ENCODE results near the gene CTSH. TPM values are rescaled to one million over a fixed set of nuclear protein-coding genes. Genes with fewer than 3 reads are reported as not detected.

CTSH gene
- total and polyA plus RNA-seq, 2 donors = 110 to 156 TPM

GRCh38 chr15:78917888-78918287, 27.0 kb downstream of the CTSH start:
- peaks cover 0 to 1% of the 10 kb centered on the region in 2 donors for H3K9me3 ChIP-seq (ENCODE audit: control insufficient read depth in 2 of 2, insufficient read depth in 1 of 2, low read length in 1 of 2)
- 96% methylated on average over 4 of the region's 4 CpGs for WGBS
- no peak overlapping the region for H3K4me3 ChIP-seq (ENCODE audit: low read length in 2 of 2)
- no peak overlapping the region for H3K27ac ChIP-seq (ENCODE audit: low read depth in 1 of 2, low read length in 1 of 2)
- peaks cover 0 to 2% of the 10 kb centered on the region in 2 donors for H3K4me1 ChIP-seq (ENCODE audit: control insufficient read depth in 2 of 2, insufficient read depth in 2 of 2, low read length in 2 of 2)
- no peaks in the 10 kb centered on the region for H3K27me3 ChIP-seq (ENCODE audit: control insufficient read depth in 2 of 2, insufficient read depth in 1 of 2, low read length in 1 of 2)
- H3K36me3 ChIP-seq (ENCODE audit: control insufficient read depth in 2 of 2, insufficient read depth in 2 of 2, low read length in 1 of 2) = peaks cover 45 to 63% of the 10 kb centered on the region in 2 donors
- DNase-seq (ENCODE audit: low read depth in 6 of 9, low spot score in 9 of 9) = no peak

GRCh38 chr15:78916088-78916487, 28.8 kb downstream of the CTSH start:
- no peaks in the 10 kb centered on the region for H3K27me3 ChIP-seq (ENCODE audit: control insufficient read depth in 2 of 2, insufficient read depth in 1 of 2, low read length in 1 of 2)
- H3K4me1 ChIP-seq (ENCODE audit: control insufficient read depth in 2 of 2, insufficient read depth in 2 of 2, low read length in 2 of 2) = peaks cover 0 to 2% of the 10 kb centered on the region in 2 donors
- peaks cover 38 to 57% of the 10 kb centered on the region in 2 donors for H3K36me3 ChIP-seq (ENCODE audit: control insufficient read depth in 2 of 2, insufficient read depth in 2 of 2, low read length in 1 of 2)
- WGBS = 95% methylated on average over 4 of the region's 4 CpGs
- H3K9me3 ChIP-seq (ENCODE audit: control insufficient read depth in 2 of 2, insufficient read depth in 1 of 2, low read length in 1 of 2) = no peaks in the 10 kb centered on the region
- no peak for DNase-seq (ENCODE audit: low read depth in 6 of 9, low spot score in 9 of 9)
- peak overlapping the region in 1 of 2 donors; percentile 15 for H3K27ac ChIP-seq (ENCODE audit: low read depth in 1 of 2, low read length in 1 of 2)
- no peak overlapping the region for H3K4me3 ChIP-seq (ENCODE audit: low read length in 2 of 2)

- peak overlapping the region in 1 of 2 donors; percentile 2 for H3K27ac ChIP-seq (ENCODE audit: low read depth in 1 of 2, low read length in 1 of 2)
- no peaks in the 10 kb centered on the region for H3K9me3 ChIP-seq (ENCODE audit: control insufficient read depth in 2 of 2, insufficient read depth in 1 of 2, low read length in 1 of 2)
- H3K4me3 ChIP-seq (ENCODE audit: low read length in 2 of 2) = no peak overlapping the region
- peaks cover 41 to 60% of the 10 kb centered on the region in 2 donors for H3K36me3 ChIP-seq (ENCODE audit: control insufficient read depth in 2 of 2, insufficient read depth in 2 of 2, low read length in 1 of 2)
- H3K27me3 ChIP-seq (ENCODE audit: control insufficient read depth in 2 of 2, insufficient read depth in 1 of 2, low read length in 1 of 2) = no peaks in the 10 kb centered on the region
- DNase-seq (ENCODE audit: low read depth in 6 of 9, low spot score in 9 of 9) = no peak
- peaks cover 0 to 2% of the 10 kb centered on the region in 2 donors for H3K4me1 ChIP-seq (ENCODE audit: control insufficient read depth in 2 of 2, insufficient read depth in 2 of 2, low read length in 2 of 2)
- 95% methylated on average over 12 of the region's 12 CpGs for WGBS
Observed at GRCh38 chr15:78915341-78916087, 29.3 kb downstream of the CTSH start.

GRCh38 chr15:78914027-78914764, 30.6 kb downstream of the CTSH start:
- peaks cover 0 to 2% of the 10 kb centered on the region in 2 donors for H3K4me1 ChIP-seq (ENCODE audit: control insufficient read depth in 2 of 2, insufficient read depth in 2 of 2, low read length in 2 of 2)
- no peak overlapping the region for H3K27ac ChIP-seq (ENCODE audit: low read depth in 1 of 2, low read length in 1 of 2)
- H3K27me3 ChIP-seq (ENCODE audit: control insufficient read depth in 2 of 2, insufficient read depth in 1 of 2, low read length in 1 of 2) = no peaks in the 10 kb centered on the region
- H3K36me3 ChIP-seq (ENCODE audit: control insufficient read depth in 2 of 2, insufficient read depth in 2 of 2, low read length in 1 of 2) = peaks cover 49 to 62% of the 10 kb centered on the region in 2 donors
- 96% methylated on average over 13 of the region's 13 CpGs for WGBS
- no peak for DNase-seq (ENCODE audit: low read depth in 6 of 9, low spot score in 9 of 9)
- no peaks in the 10 kb centered on the region for H3K9me3 ChIP-seq (ENCODE audit: control insufficient read depth in 2 of 2, insufficient read depth in 1 of 2, low read length in 1 of 2)
- no peak overlapping the region for H3K4me3 ChIP-seq (ENCODE audit: low read length in 2 of 2)

GRCh38 chr15:78913012-78913411, 31.8 kb downstream of the CTSH start:
- DNase-seq (ENCODE audit: low read depth in 6 of 9, low spot score in 9 of 9) = no peak
- WGBS = 95% methylated on average over 3 of the region's 3 CpGs
- Histone ChIP-seq H3K27me3 (ENCODE audit: control insufficient read depth in 2 of 2, insufficient read depth in 1 of 2, low read length in 1 of 2) (no peaks in the 10 kb centered on the region), H3K36me3 (ENCODE audit: control insufficient read depth in 2 of 2, insufficient read depth in 2 of 2, low read length in 1 of 2) (peaks cover 55 to 63% of the 10 kb centered on the region in 2 donors), H3K4me1 (ENCODE audit: control insufficient read depth in 2 of 2, insufficient read depth in 2 of 2, low read length in 2 of 2) (peaks cover 0 to 2% of the 10 kb centered on the region in 2 donors), H3K27ac (ENCODE audit: low read depth in 1 of 2, low read length in 1 of 2) (no peak overlapping the region), H3K9me3 (ENCODE audit: control insufficient read depth in 2 of 2, insufficient read depth in 1 of 2, low read length in 1 of 2) (no peaks in the 10 kb centered on the region), H3K4me3 (ENCODE audit: low read length in 2 of 2) (no peak overlapping the region)

- WGBS = 97% methylated on average over 2 of the region's 2 CpGs
- Histone ChIP-seq H3K27ac (ENCODE audit: low read depth in 1 of 2, low read length in 1 of 2) (no peak overlapping the region), H3K27me3 (ENCODE audit: control insufficient read depth in 2 of 2, insufficient read depth in 1 of 2, low read length in 1 of 2) (no peaks in the 10 kb centered on the region), H3K9me3 (ENCODE audit: control insufficient read depth in 2 of 2, insufficient read depth in 1 of 2, low read length in 1 of 2) (no peaks in the 10 kb centered on the region), H3K4me3 (ENCODE audit: low read length in 2 of 2) (no peak overlapping the region), H3K4me1 (ENCODE audit: control insufficient read depth in 2 of 2, insufficient read depth in 2 of 2, low read length in 2 of 2) (peaks cover 0 to 2% of the 10 kb centered on the region in 2 donors), H3K36me3 (ENCODE audit: control insufficient read depth in 2 of 2, insufficient read depth in 2 of 2, low read length in 1 of 2) (peaks cover 52 to 59% of the 10 kb centered on the region in 2 donors)
- DNase-seq (ENCODE audit: low read depth in 6 of 9, low spot score in 9 of 9) = no peak
Observed at GRCh38 chr15:78912316-78912715, 32.5 kb downstream of the CTSH start.

- Histone ChIP-seq H3K4me3 (ENCODE audit: low read length in 2 of 2) (no peak overlapping the region), H3K27me3 (ENCODE audit: control insufficient read depth in 2 of 2, insufficient read depth in 1 of 2, low read length in 1 of 2) (no peaks in the 10 kb centered on the region), H3K4me1 (ENCODE audit: control insufficient read depth in 2 of 2, insufficient read depth in 2 of 2, low read length in 2 of 2) (no peaks in the 10 kb centered on the region), H3K27ac (ENCODE audit: low read depth in 1 of 2, low read length in 1 of 2) (no peak overlapping the region), H3K9me3 (ENCODE audit: control insufficient read depth in 2 of 2, insufficient read depth in 1 of 2, low read length in 1 of 2) (no peaks in the 10 kb centered on the region), H3K36me3 (ENCODE audit: control insufficient read depth in 2 of 2, insufficient read depth in 2 of 2, low read length in 1 of 2) (peaks cover 66 to 74% of the 10 kb centered on the region in 2 donors)
- DNase-seq (ENCODE audit: low read depth in 6 of 9, low spot score in 9 of 9) = no peak
- WGBS = 95% methylated on average over 7 of the region's 7 CpGs
Observed at GRCh38 chr15:78910271-78910670, 34.6 kb downstream of the CTSH start.

GRCh38 chr15:78909791-78910228, 35.0 kb downstream of the CTSH start:
- Histone ChIP-seq H3K27ac (ENCODE audit: low read depth in 1 of 2, low read length in 1 of 2) (no peak overlapping the region), H3K4me3 (ENCODE audit: low read length in 2 of 2) (no peak overlapping the region), H3K9me3 (ENCODE audit: control insufficient read depth in 2 of 2, insufficient read depth in 1 of 2, low read length in 1 of 2) (no peaks in the 10 kb centered on the region), H3K27me3 (ENCODE audit: control insufficient read depth in 2 of 2, insufficient read depth in 1 of 2, low read length in 1 of 2) (no peaks in the 10 kb centered on the region), H3K4me1 (ENCODE audit: control insufficient read depth in 2 of 2, insufficient read depth in 2 of 2, low read length in 2 of 2) (no peaks in the 10 kb centered on the region), H3K36me3 (ENCODE audit: control insufficient read depth in 2 of 2, insufficient read depth in 2 of 2, low read length in 1 of 2) (peaks cover 66 to 75% of the 10 kb centered on the region in 2 donors)
- peak in 6 of 9 donors; percentile 6 to 37 (median 22) for DNase-seq (ENCODE audit: low read depth in 6 of 9, low spot score in 9 of 9)
- WGBS = 81% methylated on average over 5 of the region's 5 CpGs

GRCh38 chr15:78909160-78909695, 35.6 kb downstream of the CTSH start:
- no peaks in the 10 kb centered on the region for H3K4me1 ChIP-seq (ENCODE audit: control insufficient read depth in 2 of 2, insufficient read depth in 2 of 2, low read length in 2 of 2)
- H3K27me3 ChIP-seq (ENCODE audit: control insufficient read depth in 2 of 2, insufficient read depth in 1 of 2, low read length in 1 of 2) = no peaks in the 10 kb centered on the region
- no peaks in the 10 kb centered on the region for H3K9me3 ChIP-seq (ENCODE audit: control insufficient read depth in 2 of 2, insufficient read depth in 1 of 2, low read length in 1 of 2)
- 94% methylated on average over 3 of the region's 3 CpGs for WGBS
- DNase-seq (ENCODE audit: low read depth in 6 of 9, low spot score in 9 of 9) = no peak
- no peak overlapping the region for H3K4me3 ChIP-seq (ENCODE audit: low read length in 2 of 2)
- H3K27ac ChIP-seq (ENCODE audit: low read depth in 1 of 2, low read length in 1 of 2) = no peak overlapping the region
- peaks cover 70 to 76% of the 10 kb centered on the region in 2 donors for H3K36me3 ChIP-seq (ENCODE audit: control insufficient read depth in 2 of 2, insufficient read depth in 2 of 2, low read length in 1 of 2)
